Right forelimb (tissue), 1 donor: ENCODE measurements around the gene ABCC12.
"Not testable (repeated sequence)": the region's sequence is repeated elsewhere in the genome, so short reads cannot be mapped to it uniquely, and the experiment has no call there.

Experiments
- DNase-seq: peaks from one replicate; pipeline ENCODE4 v3.0.0-alpha.2; 2018

ABCC12 gene

DNA sequence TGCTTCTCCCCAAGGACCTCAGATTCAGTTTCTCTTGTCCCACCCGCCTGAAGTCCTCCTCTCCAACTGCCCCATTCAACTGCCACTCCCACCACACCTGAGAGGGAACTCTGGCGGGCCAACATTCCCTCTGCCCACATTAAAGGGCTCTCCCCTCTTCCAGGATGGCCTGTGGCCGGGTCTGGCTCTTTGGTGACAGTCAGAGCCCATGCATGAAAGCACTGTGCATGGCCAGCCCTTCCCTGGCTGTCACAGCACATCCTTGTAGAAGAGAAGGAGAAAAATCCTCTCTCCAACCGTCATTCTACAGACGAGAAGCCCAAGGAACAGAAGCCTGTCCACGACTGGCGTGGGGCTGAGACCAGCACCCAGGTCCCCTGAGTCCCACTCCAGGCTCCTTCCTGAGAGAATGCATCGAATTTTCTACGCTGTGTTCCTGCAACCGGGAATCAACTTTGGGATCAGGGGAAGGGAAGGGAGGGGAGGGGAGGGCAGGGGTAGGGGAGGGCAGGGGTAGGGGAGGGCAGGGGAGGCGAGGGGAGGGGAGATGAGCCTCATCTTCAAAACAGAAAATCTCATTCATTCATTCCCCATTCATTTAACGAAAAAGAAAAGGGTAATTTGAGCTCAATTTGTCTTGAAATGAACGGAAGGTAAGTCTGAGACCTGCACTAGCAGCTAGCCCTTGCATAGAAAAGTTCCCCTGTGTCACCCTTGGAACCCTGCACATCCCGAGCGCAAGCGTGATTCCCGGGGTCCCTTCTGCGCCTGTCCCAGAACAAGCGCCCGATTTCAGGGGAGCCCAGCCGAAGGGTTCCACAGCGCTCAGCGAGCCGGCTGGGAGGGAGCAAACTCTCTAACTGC is at the start of gene ABCC12:
Gene ABCC12, minus strand, starts transcription at position 68 of the 864 bp plus-strand sequence. CDS start 9,569 bp downstream, outside the sequence.
- no peak for DNase-seq

DNA sequence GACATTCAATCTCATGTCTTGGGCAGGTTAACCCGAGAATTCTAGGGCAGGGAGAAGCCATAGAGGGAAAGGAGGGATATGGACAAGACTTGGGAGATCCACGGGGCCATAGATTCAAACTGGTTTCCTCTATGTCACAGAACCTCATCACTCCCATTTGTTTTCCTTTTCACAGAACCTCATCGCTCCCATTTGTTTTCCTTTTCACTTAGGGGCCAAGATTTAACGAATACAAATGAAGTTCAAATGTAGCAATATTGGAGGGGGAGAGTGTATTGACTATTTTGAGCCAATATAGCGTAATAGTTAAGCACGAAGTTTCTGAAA is 49.0 kb upstream of the ABCC12 start:
- DNase-seq, result no peak

DNA sequence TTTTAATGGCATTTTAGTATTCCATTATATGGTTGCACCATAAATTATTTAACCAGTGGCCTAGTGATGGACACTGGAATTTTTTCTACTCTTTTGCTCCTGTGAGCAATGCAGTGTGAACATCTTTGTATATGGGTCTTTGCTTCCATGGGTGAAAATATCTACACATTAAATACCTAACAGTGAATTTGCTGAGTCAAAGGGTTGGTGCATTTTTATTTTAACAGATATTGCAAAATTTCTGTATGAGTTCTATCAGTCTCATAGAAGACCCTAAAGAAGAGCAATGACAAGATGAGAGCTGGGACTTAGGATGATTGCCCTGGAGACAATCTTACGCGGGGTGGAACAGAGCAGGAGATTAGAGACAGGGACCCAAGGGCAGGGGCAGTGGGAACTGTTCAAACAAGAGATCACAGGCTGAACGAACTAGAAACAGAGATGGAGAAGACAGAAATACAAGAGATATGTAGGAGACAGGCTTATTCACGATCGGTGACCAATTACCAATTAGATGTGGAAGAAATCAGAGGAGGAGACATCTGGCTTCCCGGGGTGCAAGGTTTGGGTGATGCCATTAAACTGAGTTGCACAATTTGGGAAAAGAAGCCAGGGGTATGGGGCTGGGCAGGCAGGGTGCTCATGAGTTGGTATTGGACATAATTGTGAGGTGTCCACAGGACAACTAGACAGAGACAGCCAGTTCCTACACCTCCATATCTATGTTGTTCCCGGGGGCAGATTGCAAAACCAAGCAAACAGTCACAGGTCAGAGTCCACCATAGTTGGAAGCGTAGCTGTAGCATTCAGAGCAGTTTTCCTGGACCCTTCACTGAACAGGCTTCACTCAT is 48.4 kb upstream of the ABCC12 start:
- DNase-seq, result no peak

DNA sequence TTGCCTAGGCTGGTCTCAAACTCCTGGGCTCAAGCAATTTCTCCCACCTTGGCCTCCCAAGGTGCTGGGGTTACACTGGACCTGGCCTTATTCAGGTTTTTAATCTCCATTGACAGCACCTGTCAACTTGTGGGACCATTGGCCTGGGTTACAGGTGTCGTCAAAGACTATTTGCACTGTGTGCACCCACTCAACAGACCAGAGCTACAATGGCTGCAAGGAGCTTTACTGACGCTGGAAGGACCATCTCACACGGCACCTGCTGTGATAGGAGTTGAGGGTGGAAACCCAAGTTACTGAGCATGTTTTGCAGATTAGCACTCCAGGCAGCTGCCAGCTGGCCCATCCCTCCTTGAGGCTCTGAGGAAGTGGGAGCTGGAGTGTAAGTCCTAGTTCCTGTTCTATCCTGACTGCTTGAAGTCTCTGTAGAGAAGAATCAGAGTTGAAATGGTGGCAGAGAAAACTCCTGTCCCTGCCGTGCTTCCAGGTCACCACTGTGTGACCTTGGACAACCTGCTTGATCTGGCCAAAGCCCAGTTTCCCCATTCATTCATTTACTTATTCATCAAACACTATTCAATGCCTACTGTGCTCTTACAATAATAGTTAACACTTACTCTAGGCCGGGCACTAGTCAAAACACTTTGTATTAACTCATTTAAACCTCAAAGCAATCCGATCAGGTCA is 45.9 kb upstream of the ABCC12 start:
- DNase-seq, result no peak

DNA sequence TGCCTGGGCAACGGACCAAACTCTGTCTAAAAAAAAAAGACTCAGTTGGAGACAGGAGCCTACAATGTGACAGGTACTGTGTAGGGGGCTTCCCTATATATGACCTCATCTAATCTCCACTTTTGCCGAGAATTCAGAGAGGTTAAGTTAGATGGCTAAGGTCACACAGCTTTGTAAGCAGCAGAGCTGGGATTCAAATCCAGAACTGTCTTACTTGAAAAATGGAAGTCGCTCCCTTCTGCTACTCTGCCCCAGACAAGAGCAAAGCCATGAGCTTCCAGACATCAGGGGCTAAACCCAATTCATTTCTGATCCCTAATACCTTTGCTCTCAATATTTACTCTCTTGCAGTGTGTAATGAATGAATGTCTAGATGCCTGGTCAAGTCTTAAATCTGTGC is 41.5 kb upstream of the ABCC12 start:
- no peak for DNase-seq

DNA sequence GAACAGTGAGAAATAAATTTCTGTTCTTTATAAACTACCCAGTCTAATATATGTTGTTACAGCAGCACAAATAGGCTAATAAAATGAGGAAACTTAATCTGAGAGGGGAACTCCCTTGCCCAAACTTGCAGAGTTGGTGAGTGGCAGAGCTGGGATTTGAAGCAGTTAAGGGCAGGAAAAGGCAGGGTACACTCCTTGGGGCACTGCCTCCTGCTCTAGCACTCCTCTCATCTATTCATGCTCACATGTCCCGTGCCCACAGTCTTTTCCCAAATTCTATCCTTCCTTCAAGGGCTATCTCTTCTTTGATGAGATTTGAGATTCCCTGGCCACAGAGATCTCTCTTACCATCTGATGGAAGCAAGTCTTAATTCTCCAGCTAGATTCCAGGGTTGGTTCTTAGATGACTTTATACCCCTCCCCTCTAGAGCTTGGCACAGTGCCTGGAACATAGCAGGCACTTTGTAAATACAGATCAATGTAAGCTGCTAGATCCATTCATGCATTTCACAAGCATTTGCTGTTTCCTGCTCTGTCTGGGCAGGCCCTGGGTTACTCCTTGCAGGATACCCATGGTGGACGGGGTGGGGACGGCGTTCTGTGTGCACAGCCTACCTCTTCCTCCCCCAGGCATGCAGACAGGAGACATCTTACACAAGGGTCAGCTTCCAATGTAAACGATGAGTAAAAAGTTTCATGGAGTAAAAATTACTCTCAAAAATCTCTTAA is 39.2 kb upstream of the ABCC12 start:
- no peak for DNase-seq

DNA sequence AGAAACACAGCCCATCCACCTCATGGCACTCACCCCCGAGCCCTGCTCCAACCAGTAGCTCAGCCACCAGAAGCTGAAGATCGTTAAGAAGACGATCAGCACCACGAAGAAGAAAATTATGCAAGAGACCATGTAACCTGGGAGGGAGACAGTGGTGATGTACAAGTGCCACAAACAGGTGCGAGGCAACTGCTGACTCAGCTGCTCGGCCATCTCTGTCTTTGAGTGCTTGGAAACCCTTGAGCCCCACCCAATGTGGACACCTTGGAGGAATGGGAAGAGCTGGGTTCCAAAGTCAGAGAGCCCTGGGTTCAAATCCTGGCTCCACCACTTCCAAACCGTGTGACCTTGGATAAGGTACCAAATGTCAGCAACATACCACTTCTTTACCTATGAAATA is 38.1 kb upstream of the ABCC12 start:
- no peak for DNase-seq

DNA sequence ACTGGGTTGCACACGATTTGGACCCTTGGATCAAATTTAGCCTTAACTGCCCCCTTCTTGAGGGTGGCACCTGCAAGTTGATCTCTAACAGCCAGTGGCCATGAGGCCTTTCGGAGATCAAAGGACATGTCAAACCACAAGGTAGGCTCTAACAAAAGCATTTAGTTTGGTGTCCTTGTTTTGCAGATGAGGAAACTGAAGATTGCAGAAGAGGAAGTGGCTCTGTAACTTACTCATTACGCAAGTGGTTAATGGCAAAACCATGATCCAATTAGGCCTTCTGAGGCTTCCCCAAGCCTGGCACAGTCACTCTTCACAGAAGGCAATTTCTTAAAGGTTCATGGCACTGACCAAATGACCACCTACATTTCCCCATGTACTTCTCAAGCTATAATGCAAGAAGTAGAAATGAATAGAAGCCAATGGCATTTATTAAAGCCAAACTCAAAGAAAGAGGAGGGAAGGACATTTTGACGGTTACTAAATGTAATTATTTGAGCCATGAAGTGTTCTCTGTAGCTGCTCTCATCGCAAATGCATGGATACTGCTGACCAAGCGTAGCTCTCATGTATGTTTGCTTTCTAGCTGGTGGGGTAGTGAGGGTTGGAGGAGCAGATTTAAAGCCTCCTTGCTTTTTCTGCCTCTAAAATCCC is 32.8 kb upstream of the ABCC12 start:
- no peak for DNase-seq

DNA sequence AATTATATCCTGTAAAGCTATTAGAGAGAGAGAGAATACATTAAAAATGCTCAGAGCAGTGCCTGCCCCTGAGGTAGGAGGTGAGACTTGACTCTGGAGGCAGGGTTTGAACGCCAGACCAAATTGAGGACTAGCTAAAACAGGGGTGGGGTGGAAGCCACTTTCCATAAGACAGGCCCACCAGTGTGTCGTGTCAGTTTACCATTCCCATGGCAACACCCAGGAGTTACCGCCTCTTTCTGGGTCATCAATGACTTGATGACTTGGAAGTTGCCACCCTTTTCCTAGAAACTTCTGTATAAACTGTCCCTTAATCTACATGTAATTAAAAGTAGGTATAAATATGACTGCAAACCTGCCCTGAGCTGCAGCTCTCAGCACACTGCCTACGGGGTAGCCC is 32.0 kb upstream of the ABCC12 start:
- DNase-seq, result no peak

DNA sequence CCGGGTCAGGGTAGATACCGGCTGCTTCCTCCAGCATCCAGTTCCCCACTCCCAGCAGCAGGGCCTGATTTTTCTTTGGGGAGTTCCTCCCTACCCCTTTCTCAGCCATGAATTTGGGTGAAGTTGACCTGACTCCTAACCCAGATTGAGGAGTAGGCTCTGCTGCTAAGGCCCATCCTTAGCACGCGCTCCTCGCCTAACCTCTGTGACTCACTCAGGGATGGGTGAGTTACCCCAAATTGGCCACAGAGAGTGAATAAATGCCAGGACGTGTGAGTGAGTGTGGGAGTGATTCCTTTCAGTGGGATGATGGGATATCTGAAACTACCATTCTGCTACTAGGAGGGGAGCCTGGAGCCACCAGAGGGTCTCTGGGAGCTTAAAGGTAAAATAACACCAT is 28.9 kb upstream of the ABCC12 start:
- DNase-seq, result no peak

DNA sequence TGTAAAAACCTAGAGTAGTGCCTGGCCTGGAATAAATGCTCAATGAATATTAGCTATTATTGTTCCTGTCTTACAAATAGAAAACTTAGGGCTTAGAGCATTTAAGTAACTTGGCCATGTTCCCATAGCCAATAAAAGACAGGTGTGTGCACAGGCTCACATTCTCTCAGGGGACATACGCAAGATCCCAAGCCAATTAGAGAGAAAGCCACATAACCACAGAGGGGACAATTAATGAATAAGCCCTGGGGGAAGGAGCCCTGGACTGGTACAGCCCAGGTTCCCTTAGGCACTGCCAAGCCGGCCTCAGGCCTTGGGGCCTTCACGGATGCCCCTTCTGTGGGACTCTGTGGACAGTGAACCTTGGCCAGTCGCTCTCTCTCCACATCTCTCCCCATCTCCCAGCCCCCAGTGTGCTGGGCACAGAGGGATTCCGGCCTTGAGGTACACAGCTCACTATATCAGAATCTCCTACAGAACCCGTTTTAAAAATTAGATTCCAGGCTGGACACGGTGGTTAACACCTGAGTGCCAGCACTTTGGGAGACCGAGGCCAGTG is 27.3 kb upstream of the ABCC12 start:
- no peak for DNase-seq

DNA sequence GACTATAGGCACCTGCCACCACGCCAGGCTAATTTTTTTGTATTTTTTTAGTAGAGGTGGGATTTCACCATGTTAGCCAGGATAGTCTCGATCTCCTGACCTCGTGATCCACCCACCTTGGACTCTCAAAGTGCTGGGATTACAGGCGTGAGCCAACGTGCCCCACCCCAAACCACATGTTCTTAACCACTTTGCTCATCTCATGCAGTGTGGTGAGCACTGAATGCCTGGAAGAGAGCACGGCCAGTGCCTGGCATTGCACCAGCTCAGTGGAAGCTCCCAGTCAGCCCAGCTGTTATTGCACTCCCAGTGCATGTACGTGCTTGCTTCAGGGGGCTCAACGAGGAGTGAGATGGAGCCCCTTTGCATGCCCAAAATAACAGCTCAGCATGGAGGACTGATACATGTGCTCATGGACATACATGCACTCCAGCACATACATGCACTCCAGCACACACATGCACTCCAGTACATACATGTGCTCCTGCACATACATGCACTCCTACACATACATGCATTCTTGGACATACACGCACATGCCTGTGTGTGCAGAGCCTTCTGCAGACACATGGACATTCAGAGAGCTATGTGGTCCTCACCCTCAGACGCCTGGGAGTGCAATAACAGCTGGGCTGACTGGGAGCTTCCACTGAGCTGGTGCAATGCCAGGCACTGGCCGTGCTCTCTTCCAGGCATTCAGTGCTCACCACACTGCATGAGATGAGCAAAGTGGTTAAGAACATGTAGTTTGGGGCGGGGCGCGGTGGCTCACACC is 26.1 kb upstream of the ABCC12 start:
- not testable (repeated sequence) for DNase-seq

DNA sequence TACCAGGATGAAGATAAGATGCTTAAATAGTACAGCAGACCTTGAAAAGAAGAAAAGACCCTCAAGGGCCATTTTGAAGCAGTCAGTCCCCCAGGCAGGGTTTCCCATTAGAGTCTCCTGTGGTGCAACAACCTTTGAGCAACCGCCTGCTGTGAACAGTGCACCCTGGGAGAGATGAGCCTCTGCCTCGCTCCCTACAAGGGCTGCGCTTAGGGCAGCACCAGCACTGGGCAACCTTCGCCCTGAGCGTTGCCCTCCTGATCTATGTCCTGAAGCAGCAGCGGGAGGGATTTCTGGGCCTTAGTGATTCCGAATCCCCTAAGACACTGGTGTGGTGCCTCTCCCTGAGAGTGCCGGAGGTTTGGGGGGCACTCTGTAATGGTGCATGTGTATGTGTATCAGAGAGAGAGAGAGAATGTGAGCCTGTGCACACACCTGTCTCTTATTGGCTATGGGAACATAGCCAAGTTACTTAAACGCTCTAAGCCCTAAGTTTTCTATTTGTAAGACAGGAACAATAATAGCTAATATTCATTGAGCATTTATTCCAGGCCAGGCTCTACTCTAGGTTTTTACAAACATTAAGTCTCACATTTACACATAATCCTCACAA is 25.2 kb upstream of the ABCC12 start:
- DNase-seq, result no peak

DNA sequence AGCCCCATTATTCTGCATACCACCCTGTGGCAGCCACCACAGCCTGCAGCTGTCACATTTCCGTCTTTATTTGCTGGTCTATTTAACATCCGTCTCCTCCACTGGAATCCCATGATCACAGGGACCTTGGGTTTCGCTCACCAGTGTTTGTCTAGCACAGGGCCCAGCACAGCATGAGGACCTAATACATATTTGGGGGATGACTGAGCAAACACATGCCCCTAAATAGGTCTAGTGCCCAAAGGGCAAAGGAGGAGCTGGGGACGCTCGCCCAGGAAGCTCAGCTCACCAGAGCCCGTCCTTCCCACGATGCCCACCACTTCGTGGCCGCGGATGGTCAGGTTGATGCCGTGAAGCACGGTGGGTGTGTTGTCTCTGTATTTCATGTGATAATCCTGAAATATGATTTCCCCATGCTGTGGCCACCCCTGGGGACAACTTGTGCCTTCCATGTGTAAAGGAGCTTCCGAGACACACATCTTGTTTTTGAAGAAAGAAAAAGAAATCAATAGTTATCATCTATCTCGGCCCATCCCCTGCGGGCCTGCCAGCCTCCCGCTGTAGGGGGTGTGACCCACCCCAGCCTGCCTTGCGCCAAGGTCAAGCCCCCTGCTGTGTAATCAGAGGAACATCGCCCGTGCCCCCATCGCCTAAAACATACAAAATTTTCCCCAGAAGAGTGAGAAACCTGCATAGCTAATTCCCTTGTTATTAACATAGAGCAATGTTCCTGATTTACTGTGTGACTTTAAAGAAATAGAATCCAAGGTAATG is 21.0 kb upstream of the ABCC12 start:
- no peak for DNase-seq

DNA sequence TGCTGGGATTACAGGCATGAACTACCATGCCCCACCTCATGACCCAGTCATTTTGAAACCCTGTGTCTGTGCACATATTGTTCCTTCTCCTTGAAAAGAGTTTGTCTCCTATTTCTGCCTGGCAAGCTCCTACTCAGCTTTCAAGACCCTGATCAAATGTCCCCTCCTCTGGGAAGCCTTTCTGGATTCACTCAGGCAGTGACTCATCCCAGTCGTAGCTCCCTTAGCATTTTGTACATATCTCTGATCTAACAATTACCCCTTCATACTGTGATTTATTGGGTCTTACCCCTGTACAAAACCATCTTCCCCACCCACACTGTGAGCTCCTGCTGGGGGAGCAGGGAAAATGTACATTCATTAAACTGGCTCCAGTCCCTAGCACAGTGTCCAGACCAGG is 18.1 kb upstream of the ABCC12 start:
- no peak for DNase-seq

DNA sequence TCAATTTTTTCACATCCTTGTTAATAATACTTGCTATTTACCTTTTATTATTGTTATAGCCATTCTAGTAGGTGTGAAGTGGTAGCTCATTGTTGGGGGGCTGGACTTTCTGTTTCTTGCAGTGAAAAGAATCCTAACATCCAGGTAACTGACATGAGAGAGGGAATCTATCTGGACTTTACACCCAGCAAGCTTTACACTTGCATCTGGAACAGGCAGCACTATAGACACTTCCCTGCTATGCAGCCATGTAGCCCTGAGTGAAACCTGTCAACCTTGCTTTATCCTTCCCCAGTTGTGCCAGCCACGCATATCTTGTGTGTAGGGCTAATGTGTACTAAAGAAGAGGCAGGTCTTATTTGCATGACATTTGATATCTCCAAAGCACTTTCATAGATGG is 16.9 kb upstream of the ABCC12 start:
- no peak for DNase-seq

DNA sequence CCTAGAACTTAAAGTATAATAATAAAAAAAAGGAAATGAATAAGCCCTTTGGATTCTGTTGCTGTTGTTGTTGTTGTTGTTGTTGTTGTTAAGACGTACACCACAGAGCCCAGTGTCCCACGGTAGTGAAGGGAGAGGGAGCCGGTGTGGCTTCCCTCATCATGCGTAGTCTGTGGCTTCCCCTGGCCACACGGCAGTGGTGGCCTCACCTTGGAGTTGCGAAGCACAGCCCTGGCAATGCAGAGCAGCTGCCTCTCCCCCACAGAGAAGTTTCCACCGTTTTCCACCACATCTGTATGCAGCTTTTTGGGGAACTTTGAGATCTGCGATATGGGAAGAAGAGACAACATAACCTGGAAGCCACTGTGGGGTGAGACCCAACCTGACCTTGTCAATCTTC is 14.1 kb upstream of the ABCC12 start:
- DNase-seq, result no peak

DNA sequence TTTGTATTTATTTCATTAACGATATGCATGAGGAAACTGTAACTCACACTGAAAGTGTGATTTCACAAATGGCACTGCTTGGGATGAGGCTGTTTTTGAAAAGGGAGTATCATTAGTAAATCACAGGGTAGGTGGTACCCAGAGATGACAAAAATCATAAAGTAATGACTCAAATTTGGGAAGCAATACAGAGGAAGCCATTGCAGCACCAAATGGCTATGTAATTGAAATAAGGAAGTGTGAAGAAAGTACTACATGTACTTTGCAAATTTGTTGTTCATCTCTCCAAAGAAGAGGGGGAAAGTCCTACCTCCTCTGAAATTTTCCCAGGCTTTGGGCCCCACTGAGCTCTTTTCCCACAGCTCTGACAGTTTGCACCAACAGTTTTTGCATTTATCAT is 12.3 kb upstream of the ABCC12 start:
- DNase-seq, result no peak

DNA sequence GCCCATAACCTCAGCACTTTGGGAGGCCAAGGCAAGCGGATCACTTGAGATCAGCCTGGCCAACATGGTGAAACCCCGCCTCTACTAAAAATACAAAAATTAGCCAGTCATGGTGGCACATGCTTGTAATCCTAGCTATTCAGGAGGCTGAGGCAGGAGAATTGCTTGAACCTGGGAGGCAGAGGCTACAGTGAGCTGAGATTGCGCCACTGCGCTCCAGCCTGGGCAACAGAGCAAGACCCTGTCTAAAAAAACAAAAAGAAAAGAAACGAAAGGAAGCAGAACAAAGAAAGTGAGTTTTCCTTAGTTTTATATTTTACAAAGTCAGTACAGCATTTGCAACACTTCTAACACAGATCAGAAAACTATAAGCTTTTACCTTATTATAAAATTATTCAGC is 10.8 kb upstream of the ABCC12 start:
- not testable (repeated sequence) for DNase-seq
